Vagina (tissue), 2 donors: ENCODE results near the gene SPAG17.

Experiments used
- POLR2A ChIP-seq, 2 donors: fragments of 450-650 bp; IDR thresholded peaks; one replicate each; pipeline ENCODE4 v1.6.1; 2017; ENCODE audit warnings: antibody characterized with exemption in 2 of 2, mild to moderate bottlenecking in 2 of 2, moderate library complexity in 2 of 2
- POLR2AphosphoS5 ChIP-seq, 2 donors: sonication (generic); formaldehyde crosslinking; IDR thresholded peaks; one replicate each; pipeline ENCODE4 v1.9.0; 2017; ENCODE audit warnings: antibody characterized with exemption in 2 of 2, mild to moderate bottlenecking in 2 of 2, low read depth in 1 of 2; ENCODE audit not compliant: insufficient read depth in 1 of 2
- TF ChIP-seq, protein P1 (sequence below), 3 experiments: fragments of 450-650 bp in 2 of 3; fragments of 200-600 bp in 1 of 3; sonication (generic) in 1 of 3; IDR thresholded peaks; one replicate each; pipeline ENCODE4 v1.5.1; 2017 to 2019; ENCODE audit warnings: antibody characterized with exemption in 3 of 3, mild to moderate bottlenecking in 2 of 3, moderate library complexity in 2 of 3

DNA sequence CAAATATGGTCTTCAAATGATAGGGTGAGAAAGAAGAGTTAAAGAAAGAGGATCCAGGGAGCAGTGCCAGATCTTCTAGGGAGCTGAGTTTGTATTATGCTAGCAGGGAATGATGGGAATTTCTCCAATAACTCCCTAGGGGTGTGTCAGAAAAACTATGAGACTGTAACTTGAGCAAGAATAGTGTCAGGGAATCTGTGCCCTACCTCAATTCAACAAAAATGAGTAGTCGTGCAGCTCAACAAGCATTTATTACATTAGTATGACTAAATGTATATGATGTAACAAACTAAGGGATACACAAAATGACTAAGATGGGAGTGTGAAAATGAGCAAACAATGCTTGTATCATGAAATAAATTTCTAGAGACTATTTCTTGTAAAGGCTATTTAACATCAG lies 24.2 kb downstream of the SPAG17 start:
- TF ChIP-seq, protein P1, sequence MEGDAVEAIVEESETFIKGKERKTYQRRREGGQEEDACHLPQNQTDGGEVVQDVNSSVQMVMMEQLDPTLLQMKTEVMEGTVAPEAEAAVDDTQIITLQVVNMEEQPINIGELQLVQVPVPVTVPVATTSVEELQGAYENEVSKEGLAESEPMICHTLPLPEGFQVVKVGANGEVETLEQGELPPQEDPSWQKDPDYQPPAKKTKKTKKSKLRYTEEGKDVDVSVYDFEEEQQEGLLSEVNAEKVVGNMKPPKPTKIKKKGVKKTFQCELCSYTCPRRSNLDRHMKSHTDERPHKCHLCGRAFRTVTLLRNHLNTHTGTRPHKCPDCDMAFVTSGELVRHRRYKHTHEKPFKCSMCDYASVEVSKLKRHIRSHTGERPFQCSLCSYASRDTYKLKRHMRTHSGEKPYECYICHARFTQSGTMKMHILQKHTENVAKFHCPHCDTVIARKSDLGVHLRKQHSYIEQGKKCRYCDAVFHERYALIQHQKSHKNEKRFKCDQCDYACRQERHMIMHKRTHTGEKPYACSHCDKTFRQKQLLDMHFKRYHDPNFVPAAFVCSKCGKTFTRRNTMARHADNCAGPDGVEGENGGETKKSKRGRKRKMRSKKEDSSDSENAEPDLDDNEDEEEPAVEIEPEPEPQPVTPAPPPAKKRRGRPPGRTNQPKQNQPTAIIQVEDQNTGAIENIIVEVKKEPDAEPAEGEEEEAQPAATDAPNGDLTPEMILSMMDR (IDR thresholded peaks at IDR 0.05): no peak
- TF ChIP-seq POLR2AphosphoS5 (IDR thresholded peaks at IDR 0.05; ENCODE audit: insufficient read depth in 1 of 2, low read depth in 1 of 2) (peak in 1 of 2 donors; percentile 19), POLR2A (IDR thresholded peaks at IDR 0.05) (no peak)
